GM19043 (cell line): ENCODE measurements around the gene SLC7A1.

Source experiments
- ATAC-seq: cut with Tn5 transposase; IDR thresholded peaks from one replicate; pipeline ENCODE4 v1.9.1; 2021; ENCODE audit warnings: low read depth; ENCODE audit not compliant: unreplicated experiment

The SLC7A1 gene

DNA sequence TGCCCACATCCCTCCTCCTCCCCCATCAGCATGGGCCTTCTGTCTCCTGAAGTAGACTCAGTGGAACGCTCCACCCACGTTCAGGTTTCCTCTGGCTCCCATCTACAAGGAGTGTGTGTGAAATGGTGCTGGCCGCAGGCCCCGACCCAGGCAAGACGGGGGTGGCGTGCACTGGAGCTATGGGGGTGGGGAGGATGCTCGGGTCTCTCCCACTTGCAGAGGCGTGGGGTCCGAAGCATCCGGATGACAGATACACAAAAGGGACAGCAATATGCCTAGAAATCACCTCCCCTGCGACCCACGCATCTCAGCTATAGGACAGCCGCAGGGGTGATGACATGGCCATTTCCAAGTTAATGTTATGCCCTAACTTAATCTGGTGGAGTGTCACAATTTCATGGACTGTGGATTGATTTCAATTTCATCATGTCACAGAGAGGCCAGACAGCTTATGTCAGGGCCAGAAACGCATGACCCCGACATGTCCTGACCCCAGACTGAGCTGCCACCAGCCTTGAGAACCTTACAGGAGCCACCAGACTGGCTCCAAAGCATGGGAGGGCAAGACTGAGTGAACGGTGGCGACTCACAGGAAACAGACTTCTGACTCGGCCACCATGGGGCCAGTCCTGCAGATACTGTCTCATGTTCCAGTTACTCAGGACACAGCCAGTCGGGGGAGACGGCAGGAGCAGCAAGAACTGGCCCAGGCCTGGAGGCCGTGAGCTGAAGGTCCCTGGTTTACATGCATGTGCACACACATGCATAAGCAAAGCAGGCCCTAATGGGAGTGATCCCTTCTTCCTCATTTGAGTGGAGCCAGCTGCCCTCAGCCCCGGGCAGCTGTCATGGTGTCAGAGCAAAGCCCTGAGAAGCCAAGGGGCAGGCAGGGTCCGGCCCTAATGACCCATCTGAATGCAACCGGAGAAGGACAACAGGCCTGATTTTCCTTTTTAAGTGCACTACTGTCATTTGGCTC, 82.2 kb downstream of the SLC7A1 start:
- ATAC-seq = no peak

DNA sequence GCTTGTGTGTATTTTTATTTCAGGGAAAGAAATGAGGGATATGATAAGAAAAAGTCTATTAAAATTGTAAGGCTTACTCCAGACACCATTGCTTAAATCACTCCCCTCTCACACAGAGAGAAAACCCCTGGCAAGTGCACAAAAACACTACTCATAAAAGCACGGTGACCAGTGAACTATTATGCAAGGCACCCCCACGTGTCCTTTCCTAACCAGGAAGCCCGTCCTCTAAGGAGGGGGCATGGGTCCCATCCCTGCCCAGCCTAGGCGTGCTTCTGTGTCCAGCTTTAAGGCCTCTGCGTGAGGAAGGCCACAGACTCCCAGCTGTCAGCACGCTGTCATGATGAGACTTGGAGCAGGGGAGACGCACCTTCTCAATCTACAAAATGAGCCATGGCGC, 83.5 kb downstream of the SLC7A1 start:
- no peak for ATAC-seq

GRCh38 chr13:29511106-29511796, 84.2 kb downstream of the SLC7A1 start:
- ATAC-seq = no peak

- no peak for ATAC-seq
Measured at GRCh38 chr13:29510651-29511084, 84.8 kb downstream of the SLC7A1 start.

DNA sequence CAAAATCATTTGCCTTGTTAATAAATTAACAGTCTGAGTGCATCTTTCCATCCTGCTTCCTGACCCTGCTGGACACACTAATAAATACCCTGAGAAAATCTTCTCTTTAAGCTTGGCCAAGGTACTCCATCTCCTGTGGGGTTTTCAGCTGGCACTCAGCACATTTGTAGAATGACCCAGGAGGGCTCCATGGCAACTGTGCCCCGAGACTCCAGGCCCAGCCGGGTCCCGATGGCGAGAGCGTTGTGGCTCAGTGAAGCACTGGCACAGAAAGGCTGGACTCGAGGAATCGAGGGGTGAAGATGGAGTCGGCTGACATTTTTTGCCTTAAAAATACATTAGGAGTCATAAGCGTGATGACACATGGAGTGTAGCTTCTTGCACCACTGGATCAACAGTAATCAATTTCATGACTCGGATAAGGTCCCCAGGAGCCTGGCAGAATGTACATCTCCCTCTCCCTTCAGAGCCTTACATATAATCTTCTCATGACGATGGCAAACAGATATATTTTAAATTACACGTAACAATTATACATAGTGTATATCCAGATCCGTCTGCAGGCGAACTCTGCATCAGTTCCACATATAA, 85.4 kb downstream of the SLC7A1 start:
- ATAC-seq = no peak

DNA sequence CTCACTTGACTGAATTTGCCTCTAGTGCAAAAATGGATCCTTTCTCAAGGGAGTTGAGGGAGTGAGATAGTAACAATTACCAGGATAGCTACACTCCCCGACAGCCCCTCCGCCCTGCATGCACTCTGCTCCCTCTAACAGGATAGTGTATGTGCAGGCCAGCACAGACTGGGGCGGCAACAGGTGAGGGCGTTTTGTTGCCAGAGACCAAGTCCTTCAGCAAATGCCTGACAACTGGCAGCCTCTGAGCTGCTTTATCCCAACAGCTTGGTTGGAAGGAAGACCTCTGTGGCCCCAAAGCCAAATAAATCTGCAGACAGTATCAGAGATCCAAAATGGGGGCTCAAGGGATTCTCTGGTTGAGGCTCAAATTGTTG, 86.6 kb downstream of the SLC7A1 start:
- ATAC-seq = no peak

- peak; percentile 77 for ATAC-seq
Measured at GRCh38 chr13:29508130-29508875, 87.2 kb downstream of the SLC7A1 start.

DNA sequence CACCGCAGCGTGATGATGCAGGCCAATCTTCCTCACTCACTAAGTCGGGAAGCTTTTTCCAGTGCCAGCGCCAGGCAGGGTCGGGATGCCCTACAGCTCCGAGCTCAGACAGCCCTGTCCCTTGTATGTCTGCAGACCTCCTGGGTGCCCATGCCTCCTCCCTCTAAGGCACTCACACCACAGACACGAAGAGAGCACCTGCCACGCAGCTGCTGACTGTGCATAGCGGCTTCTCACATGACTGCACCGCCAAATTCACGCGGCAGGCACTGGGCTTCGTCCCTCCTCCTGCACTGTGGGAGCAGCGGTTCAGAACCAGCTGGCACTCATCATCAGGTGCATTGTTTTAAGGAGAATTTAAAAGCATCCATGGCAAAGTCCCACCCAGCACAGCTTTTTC, 88.1 kb downstream of the SLC7A1 start:
- no peak for ATAC-seq

- ATAC-seq = no peak
Measured at GRCh38 chr13:29505950-29506349, 89.5 kb downstream of the SLC7A1 start.

DNA sequence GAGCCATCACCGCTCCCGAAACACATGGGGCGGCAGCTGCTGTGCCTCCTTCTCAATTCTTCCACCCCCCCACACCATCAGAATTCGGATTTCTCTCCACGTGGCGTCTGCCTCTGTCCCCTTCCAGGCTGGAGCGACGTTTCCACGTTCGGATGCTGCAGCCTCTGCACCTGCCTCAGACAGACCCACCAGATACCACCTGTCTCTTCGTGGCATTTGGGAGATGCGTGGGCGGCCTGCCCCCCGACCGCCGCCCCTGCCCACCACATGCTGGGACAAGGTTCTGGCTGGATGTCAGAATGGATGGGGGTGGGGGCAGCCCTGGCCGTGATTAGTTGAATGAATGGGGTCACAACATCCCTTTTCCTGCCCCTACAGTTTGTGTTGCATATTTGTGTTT, 90.0 kb downstream of the SLC7A1 start:
- no peak for ATAC-seq

DNA sequence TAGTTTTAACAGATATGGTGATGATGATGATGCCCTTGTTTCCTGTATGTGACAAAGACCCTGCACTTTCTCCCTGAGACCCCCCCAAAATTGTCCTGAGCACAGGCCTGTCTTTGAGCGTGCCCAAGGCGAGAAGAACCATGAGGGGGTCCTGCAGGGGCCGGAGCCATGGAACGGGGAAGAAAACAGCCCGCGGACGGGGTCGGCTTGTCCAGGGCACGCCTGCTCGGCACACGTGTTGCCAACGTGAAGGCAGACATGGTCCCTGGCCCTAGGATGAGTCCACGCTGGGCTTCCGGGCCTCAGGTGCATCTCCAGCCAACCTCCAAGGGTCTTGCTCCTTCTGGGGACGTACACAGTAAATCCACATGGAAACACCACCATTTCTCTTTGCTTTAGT, 90.8 kb downstream of the SLC7A1 start:
- ATAC-seq = no peak

DNA sequence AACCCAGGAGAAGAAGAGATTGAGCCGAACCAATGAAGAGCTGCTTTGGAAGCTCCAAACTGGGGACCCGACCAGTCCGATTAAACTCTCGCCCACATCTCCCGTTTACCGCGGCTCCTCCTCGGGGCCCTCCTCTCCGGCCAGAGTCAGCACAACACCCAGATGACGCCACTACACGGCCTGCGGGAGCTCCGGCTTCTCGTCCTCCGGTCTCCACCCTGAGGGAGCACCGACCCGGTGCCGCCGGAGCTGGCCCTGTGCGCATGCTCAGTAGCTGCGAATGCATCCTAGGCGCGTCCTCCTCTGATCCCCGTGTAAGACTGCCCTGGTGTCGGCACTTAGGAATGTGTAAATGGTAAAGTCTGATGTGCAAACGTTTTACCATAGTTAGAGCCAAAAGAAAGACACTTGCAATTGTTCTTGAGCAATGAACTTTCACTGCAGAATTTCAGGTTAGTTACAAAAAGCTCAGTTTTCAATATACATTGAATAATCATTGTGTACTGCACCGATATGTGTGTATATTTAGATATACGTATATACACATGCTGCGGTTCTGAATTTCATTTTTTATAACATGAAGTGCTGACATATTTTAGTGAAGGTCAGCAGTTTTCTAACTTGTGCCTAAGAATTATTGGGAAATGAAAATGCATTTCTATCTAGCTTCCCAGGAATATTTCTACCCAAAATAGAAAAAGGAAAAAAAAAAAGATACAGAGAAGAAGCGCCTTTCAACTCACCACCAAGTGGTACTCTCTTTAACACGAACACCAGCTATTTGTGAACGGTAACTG, 92.2 kb downstream of the SLC7A1 start:
- no peak for ATAC-seq

- no peak for ATAC-seq
Measured at GRCh38 chr13:29502391-29503008, 93.0 kb downstream of the SLC7A1 start.

DNA sequence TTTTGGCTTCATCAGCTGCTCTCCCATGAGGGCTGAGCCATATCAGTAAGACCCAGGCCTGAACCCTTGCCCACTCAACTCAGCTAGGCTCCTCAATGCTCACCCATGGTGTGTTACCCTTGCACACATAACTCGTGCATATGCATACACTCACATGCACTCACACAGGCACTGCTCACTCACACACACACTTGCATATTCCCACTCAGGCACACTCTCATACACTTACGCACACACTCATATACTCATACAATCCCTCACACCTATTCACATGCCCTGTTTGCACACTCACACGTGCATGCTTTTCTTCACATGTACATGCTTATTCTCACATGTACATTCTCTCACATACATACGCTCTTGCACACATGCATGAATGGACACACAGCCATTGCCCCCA, 93.8 kb downstream of the SLC7A1 start:
- no peak for ATAC-seq

DNA sequence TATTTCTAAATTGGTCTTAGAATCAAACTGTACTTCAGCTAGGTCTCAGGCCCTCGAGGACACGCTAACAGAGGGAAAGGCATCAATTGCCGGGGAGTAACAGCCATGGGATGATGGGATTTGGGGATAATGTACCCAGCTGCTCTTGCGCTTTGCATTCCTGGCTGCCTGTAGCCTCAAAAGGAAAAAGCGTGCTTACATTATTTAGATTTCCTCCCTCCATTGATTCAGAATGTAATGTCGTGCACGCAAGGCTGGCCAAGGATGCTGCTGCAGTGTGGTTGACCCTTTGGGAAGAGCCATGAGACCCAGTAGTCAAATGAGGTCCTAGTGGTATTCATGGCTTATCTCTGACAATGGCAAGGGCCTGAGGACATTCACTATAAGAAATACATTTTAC, 95.1 kb downstream of the SLC7A1 start:
- no peak for ATAC-seq

- ATAC-seq = no peak
Measured at GRCh38 chr13:29499506-29500165, 95.9 kb downstream of the SLC7A1 start.

GRCh38 chr13:29498426-29499040, 97.0 kb downstream of the SLC7A1 start:
- ATAC-seq = no peak

- no peak for ATAC-seq
Measured at GRCh38 chr13:29497137-29497654, 98.3 kb downstream of the SLC7A1 start.
